Tibial artery (tissue), 4 donors: ENCODE results near the gene ATXN7.

Experiments used
- DNase-seq, 2 donors: peaks; one replicate each; pipeline ENCODE4 v3.0.0-alpha.2; 2019
- H3K27ac ChIP-seq, 2 donors: fragments of 200-600 bp; sonication (generic) in 1 of 2; 1 replicate in 1 of 2; 2 replicates in 1 of 2; pipeline ENCODE4 v1.5.1; 2018 to 2019; ENCODE audit warnings: mild to moderate bottlenecking in 1 of 2
- H3K27me3 ChIP-seq, 2 donors: fragments of 200-600 bp; sonication (generic) in 1 of 2; one replicate each; pipeline versions ENCODE4 v1.5.1 to v1.6.0; 2016 to 2019
- H3K36me3 ChIP-seq, 3 donors: fragments of 200-600 bp; sonication (generic) in 2 of 3; one replicate each; pipeline ENCODE4 v1.5.1; 2016 to 2019; ENCODE audit warnings: mild to moderate bottlenecking in 2 of 3
- H3K4me1 ChIP-seq, 4 donors: fragments of 200-600 bp; sonication (generic) in 2 of 4; 1 replicate in 3 of 4; 2 replicates in 1 of 4; pipeline ENCODE4 v1.5.1; 2016 to 2019
- H3K4me3 ChIP-seq, 2 donors: fragments of 200-600 bp; sonication (generic) in 1 of 2; 1 replicate in 1 of 2; 2 replicates in 1 of 2; pipeline ENCODE4 v1.5.1; 2018 to 2019; ENCODE audit warnings: mild to moderate bottlenecking in 2 of 2
- H3K9me3 ChIP-seq, 3 donors: fragments of 200-600 bp; sonication (generic) in 1 of 3; one replicate each; pipeline ENCODE4 v1.5.1; 2016 to 2019
- CTCF ChIP-seq, 2 experiments: fragments of 200-600 bp in 1 of 2; fragments of 450-650 bp in 1 of 2; IDR thresholded peaks; one replicate each; pipeline ENCODE4 v1.5.1; 2017 to 2019; ENCODE audit warnings: antibody characterized with exemption in 2 of 2, mild to moderate bottlenecking in 1 of 2, moderate library complexity in 1 of 2
- intact Hi-C: fragments of 100-400 bp; cut with DNase I; formaldehyde crosslinking; loops from one replicate; pipeline ENCODE4 v1.15.0; 2023; ENCODE audit warnings: low total_unique reads

The ATXN7 gene

GRCh38 chr3:63931290-63931689 lies 67.6 kb downstream of the ATXN7 start:
- TF ChIP-seq CTCF (IDR thresholded peaks at IDR 0.05), result no peak
- intact Hi-C loops, result no loop called here
- Histone ChIP-seq H3K36me3 (peaks cover 0 to 6% (median 0%) of the 10 kb centered on the region in 3 donors), H3K4me3 (no peak overlapping the region), H3K9me3 (no peaks in the 10 kb centered on the region), H3K27me3 (no peaks in the 10 kb centered on the region), H3K4me1 (peaks cover 0 to 44% (median 9%) of the 10 kb centered on the region in 4 donors), H3K27ac (no peak overlapping the region)
- DNase-seq, result no peak

GRCh38 chr3:63932509-63933212 lies 69.0 kb downstream of the ATXN7 start:
- H3K4me1 ChIP-seq, result peaks cover 0 to 40% (median 10%) of the 10 kb centered on the region in 4 donors
- H3K4me3 ChIP-seq, result no peak overlapping the region

GRCh38 chr3:63933459-63933858 lies 69.8 kb downstream of the ATXN7 start:
- TF ChIP-seq CTCF (IDR thresholded peaks at IDR 0.05), result no peak
- no peak for DNase-seq
- no peak overlapping the region for H3K4me3 ChIP-seq
- H3K9me3 ChIP-seq, result no peaks in the 10 kb centered on the region
- H3K4me1 ChIP-seq, result peaks cover 0 to 39% (median 12%) of the 10 kb centered on the region in 4 donors
- H3K27me3 ChIP-seq, result no peaks in the 10 kb centered on the region
- H3K36me3 ChIP-seq, result no peaks in the 10 kb centered on the region
- H3K27ac ChIP-seq, result no peak overlapping the region
- intact Hi-C loops, result no loop called here

More at GRCh38 chr3:63932509-63933212, 69.0 kb downstream of the ATXN7 start:
- Histone ChIP-seq H3K27me3 (no peaks in the 10 kb centered on the region), H3K36me3 (no peaks in the 10 kb centered on the region), H3K27ac (no peak overlapping the region), H3K9me3 (no peaks in the 10 kb centered on the region)
- no peak for TF ChIP-seq CTCF (IDR thresholded peaks at IDR 0.05)
- intact Hi-C loops, result no loop called here
- no peak for DNase-seq

- TF ChIP-seq CTCF (IDR thresholded peaks at IDR 0.05), result no peak
- Histone ChIP-seq H3K9me3 (no peaks in the 10 kb centered on the region), H3K27ac (no peak overlapping the region), H3K27me3 (no peaks in the 10 kb centered on the region), H3K4me1 (peaks cover 0 to 34% (median 12%) of the 10 kb centered on the region in 4 donors), H3K36me3 (no peaks in the 10 kb centered on the region), H3K4me3 (no peak overlapping the region)
- DNase-seq, result no peak
- intact Hi-C loops, result no loop called here
These were observed 70.6 kb downstream of the ATXN7 start for GRCh38 chr3:63934041-63934866.

- H3K4me3 ChIP-seq, result no peak overlapping the region
- no peak for DNase-seq
- no peaks in the 10 kb centered on the region for H3K9me3 ChIP-seq
- peaks cover 0 to 28% (median 10%) of the 10 kb centered on the region in 4 donors for H3K4me1 ChIP-seq
- H3K27ac ChIP-seq, result no peak overlapping the region
- TF ChIP-seq CTCF (IDR thresholded peaks at IDR 0.05), result no peak
- H3K27me3 ChIP-seq, result no peaks in the 10 kb centered on the region
- H3K36me3 ChIP-seq, result peaks cover 0 to 2% (median 0%) of the 10 kb centered on the region in 3 donors
- intact Hi-C loops, result no loop called here
These were observed 73.3 kb downstream of the ATXN7 start for GRCh38 chr3:63936925-63937324.
